Measurements from ENCODE around the gene CMAS.
"Not testable (repeated sequence)": the region's sequence is repeated elsewhere in the genome, so short reads cannot be mapped to it uniquely, and the experiment has no call there.

Gene CMAS

GRCh38 chr12:22008196-22008595, 37.8 kb upstream of the CMAS start:
- no peak overlapping the region for H2AFZ ChIP-seq
- TF ChIP-seq, protein P1, sequence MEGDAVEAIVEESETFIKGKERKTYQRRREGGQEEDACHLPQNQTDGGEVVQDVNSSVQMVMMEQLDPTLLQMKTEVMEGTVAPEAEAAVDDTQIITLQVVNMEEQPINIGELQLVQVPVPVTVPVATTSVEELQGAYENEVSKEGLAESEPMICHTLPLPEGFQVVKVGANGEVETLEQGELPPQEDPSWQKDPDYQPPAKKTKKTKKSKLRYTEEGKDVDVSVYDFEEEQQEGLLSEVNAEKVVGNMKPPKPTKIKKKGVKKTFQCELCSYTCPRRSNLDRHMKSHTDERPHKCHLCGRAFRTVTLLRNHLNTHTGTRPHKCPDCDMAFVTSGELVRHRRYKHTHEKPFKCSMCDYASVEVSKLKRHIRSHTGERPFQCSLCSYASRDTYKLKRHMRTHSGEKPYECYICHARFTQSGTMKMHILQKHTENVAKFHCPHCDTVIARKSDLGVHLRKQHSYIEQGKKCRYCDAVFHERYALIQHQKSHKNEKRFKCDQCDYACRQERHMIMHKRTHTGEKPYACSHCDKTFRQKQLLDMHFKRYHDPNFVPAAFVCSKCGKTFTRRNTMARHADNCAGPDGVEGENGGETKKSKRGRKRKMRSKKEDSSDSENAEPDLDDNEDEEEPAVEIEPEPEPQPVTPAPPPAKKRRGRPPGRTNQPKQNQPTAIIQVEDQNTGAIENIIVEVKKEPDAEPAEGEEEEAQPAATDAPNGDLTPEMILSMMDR (IDR thresholded peaks at IDR 0.05) = no peak
- H3K27me3 ChIP-seq (ENCODE audit: control insufficient read depth, insufficient read depth, low read length) = no peaks in the 10 kb centered on the region
- no peaks in the 10 kb centered on the region for H3K4me1 ChIP-seq
- no peak overlapping the region for H3K4me2 ChIP-seq (ENCODE audit: low read length)
- H3K36me3 ChIP-seq (ENCODE audit: control insufficient read depth, insufficient read depth, low read length) = no peaks in the 10 kb centered on the region
- no peaks in the 10 kb centered on the region for H3K79me2 ChIP-seq
- H3K4me3 ChIP-seq (ENCODE audit: low read depth, low read length) = no peak overlapping the region
- H3K9ac ChIP-seq = no peak overlapping the region
- no peaks in the 10 kb centered on the region for H3K9me3 ChIP-seq (ENCODE audit: control insufficient read depth, low read length)
- no peak overlapping the region for H3K27ac ChIP-seq

DNA sequence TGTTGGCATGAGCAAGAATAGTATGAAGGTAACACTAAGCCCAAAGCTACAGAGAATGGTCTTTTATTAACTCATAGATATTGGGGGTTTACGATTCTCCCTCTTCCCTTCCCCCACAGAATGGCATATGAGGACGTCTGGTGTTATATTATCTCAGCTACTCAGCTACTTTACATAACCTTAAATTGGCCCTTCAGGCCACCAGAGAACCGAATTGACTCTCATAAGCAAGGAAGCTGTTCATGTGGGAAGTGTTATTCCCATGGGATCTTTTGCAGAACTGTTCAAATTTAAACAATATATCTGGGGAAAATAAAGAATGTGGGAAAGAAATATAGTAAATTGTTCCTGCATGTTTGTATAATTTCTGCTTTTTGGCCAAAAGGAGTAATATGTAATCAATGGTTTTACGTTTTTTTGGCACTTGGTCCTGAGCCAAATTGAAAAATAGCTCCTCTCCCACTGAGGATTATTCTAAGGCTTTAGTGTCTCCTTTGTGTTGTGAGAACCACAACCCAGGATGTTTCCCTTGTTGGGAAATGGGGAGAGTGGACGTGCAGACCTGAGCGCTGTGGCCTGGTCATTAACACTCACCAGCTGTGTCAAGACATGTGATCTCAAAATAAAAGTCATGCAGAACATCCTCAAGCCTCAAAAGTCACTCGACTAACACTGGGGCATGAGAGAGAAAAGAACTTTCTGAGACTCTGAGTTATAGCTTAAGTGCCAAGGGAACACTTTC, 31.8 kb upstream of the CMAS start:
- TF ChIP-seq, protein P1 (IDR thresholded peaks at IDR 0.05) = no peak
- Histone ChIP-seq H3K27me3 (ENCODE audit: control insufficient read depth, insufficient read depth, low read length) (no peaks in the 10 kb centered on the region), H3K9me3 (ENCODE audit: control insufficient read depth, low read length) (no peaks in the 10 kb centered on the region), H2AFZ (no peak overlapping the region), H3K79me2 (no peaks in the 10 kb centered on the region), H3K4me3 (ENCODE audit: low read depth, low read length) (no peak overlapping the region), H3K4me1 (no peaks in the 10 kb centered on the region), H3K36me3 (ENCODE audit: control insufficient read depth, insufficient read depth, low read length) (no peaks in the 10 kb centered on the region), H3K27ac (no peak overlapping the region), H3K9ac (no peak overlapping the region), H3K4me2 (ENCODE audit: low read length) (no peak overlapping the region)

- TF ChIP-seq, protein P1 (IDR thresholded peaks at IDR 0.05) = no peak
- Histone ChIP-seq H2AFZ (no peak overlapping the region), H3K9me3 (ENCODE audit: control insufficient read depth, low read length) (no peaks in the 10 kb centered on the region), H3K4me3 (ENCODE audit: low read depth, low read length) (no peak overlapping the region), H3K4me2 (ENCODE audit: low read length) (no peak overlapping the region), H3K36me3 (ENCODE audit: control insufficient read depth, insufficient read depth, low read length) (no peaks in the 10 kb centered on the region), H3K4me1 (no peaks in the 10 kb centered on the region), H3K9ac (no peak overlapping the region), H3K27ac (no peak overlapping the region), H3K27me3 (ENCODE audit: control insufficient read depth, insufficient read depth, low read length) (no peaks in the 10 kb centered on the region), H3K79me2 (no peaks in the 10 kb centered on the region)
Observed at GRCh38 chr12:22014783-22015144, 31.3 kb upstream of the CMAS start.

- TF ChIP-seq, protein P1 (IDR thresholded peaks at IDR 0.05) = no peak
- Histone ChIP-seq H3K27ac (no peak overlapping the region), H3K36me3 (ENCODE audit: control insufficient read depth, insufficient read depth, low read length) (no peaks in the 10 kb centered on the region), H3K4me2 (ENCODE audit: low read length) (no peak overlapping the region), H3K9me3 (ENCODE audit: control insufficient read depth, low read length) (no peaks in the 10 kb centered on the region), H2AFZ (no peak overlapping the region), H3K27me3 (ENCODE audit: control insufficient read depth, insufficient read depth, low read length) (no peaks in the 10 kb centered on the region), H3K9ac (no peak overlapping the region), H3K4me1 (no peaks in the 10 kb centered on the region), H3K4me3 (ENCODE audit: low read depth, low read length) (no peak overlapping the region), H3K79me2 (no peaks in the 10 kb centered on the region)
Observed at GRCh38 chr12:22016982-22017381, 29.0 kb upstream of the CMAS start.

GRCh38 chr12:22018860-22019259, 27.2 kb upstream of the CMAS start:
- no peaks in the 10 kb centered on the region for H3K79me2 ChIP-seq
- H2AFZ ChIP-seq = no peak overlapping the region
- H3K36me3 ChIP-seq (ENCODE audit: control insufficient read depth, insufficient read depth, low read length) = peaks cover 2% of the 10 kb centered on the region
- H3K4me3 ChIP-seq (ENCODE audit: low read depth, low read length) = no peak overlapping the region
- H3K9me3 ChIP-seq (ENCODE audit: control insufficient read depth, low read length) = no peaks in the 10 kb centered on the region
- no peaks in the 10 kb centered on the region for H3K27me3 ChIP-seq (ENCODE audit: control insufficient read depth, insufficient read depth, low read length)
- no peak overlapping the region for H3K4me2 ChIP-seq (ENCODE audit: low read length)
- no peaks in the 10 kb centered on the region for H3K4me1 ChIP-seq
- no peak overlapping the region for H3K27ac ChIP-seq
- TF ChIP-seq, protein P1 (IDR thresholded peaks at IDR 0.05) = peak; percentile 53
- no peak overlapping the region for H3K9ac ChIP-seq

- not testable (repeated sequence) for H3K79me2 ChIP-seq; H3K27ac ChIP-seq; H3K27me3 ChIP-seq (ENCODE audit: control insufficient read depth, insufficient read depth, low read length); H3K36me3 ChIP-seq (ENCODE audit: control insufficient read depth, insufficient read depth, low read length); H3K4me3 ChIP-seq (ENCODE audit: low read depth, low read length); H3K4me2 ChIP-seq (ENCODE audit: low read length); H3K4me1 ChIP-seq; H3K9me3 ChIP-seq (ENCODE audit: control insufficient read depth, low read length); H3K9ac ChIP-seq; H2AFZ ChIP-seq
Observed at GRCh38 chr12:22023489-22023888, 22.5 kb upstream of the CMAS start.

Measured in parathyroid adenoma (tissue), 2 donors.